Measurements from ENCODE around the gene BAAT.

Gene BAAT

DNA sequence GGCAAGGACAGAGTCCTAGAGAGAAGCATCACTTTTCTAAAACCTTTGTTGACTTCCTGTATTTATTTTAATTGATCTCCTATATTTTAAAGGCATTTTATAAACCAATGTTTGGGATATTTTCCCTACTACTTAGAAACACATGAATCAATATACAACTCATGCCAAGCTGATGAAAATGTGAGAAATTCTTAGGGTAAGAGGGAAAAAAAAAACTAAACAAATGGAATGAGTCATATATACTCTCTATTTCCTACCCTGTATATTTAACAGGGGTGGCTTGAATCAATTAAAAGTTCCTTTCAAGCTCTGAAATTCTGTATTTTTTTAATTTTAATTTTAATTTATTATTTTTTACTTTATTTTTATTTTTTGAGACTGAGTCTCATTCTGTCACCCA is 19.6 kb downstream of the BAAT start:
- no peak overlapping the region for H3K27ac ChIP-seq
- no peak for DNase-seq (ENCODE audit: low spot score)
- TF ChIP-seq, protein P1, sequence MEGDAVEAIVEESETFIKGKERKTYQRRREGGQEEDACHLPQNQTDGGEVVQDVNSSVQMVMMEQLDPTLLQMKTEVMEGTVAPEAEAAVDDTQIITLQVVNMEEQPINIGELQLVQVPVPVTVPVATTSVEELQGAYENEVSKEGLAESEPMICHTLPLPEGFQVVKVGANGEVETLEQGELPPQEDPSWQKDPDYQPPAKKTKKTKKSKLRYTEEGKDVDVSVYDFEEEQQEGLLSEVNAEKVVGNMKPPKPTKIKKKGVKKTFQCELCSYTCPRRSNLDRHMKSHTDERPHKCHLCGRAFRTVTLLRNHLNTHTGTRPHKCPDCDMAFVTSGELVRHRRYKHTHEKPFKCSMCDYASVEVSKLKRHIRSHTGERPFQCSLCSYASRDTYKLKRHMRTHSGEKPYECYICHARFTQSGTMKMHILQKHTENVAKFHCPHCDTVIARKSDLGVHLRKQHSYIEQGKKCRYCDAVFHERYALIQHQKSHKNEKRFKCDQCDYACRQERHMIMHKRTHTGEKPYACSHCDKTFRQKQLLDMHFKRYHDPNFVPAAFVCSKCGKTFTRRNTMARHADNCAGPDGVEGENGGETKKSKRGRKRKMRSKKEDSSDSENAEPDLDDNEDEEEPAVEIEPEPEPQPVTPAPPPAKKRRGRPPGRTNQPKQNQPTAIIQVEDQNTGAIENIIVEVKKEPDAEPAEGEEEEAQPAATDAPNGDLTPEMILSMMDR (IDR thresholded peaks at IDR 0.05): no peak
- no peak overlapping the region for H3K4me3 ChIP-seq

DNA sequence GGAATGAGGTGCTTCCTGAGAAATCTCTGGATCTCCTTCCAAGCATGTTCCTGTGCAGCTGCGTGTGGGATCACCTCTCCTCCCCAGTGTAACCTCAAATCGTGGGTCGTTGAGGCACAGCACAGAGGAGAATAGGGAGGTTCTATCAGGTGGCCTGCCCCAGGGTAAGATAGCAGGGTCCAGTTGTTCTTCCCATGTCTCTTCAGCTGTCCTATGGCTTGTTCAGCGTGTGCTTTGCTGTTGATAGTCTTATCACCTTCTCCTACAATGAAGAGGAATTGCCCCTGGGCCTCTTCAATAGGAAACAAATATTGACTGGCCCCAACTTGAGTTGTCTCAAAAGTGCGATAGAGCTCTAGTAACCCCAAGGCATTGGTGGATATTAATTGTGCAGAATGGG is 22.4 kb downstream of the BAAT start:
- TF ChIP-seq, protein P1 (IDR thresholded peaks at IDR 0.05): no peak
- DNase-seq (ENCODE audit: low spot score): no peak
- Histone ChIP-seq H3K4me3 (no peak overlapping the region), H3K27ac (no peak overlapping the region)

DNA sequence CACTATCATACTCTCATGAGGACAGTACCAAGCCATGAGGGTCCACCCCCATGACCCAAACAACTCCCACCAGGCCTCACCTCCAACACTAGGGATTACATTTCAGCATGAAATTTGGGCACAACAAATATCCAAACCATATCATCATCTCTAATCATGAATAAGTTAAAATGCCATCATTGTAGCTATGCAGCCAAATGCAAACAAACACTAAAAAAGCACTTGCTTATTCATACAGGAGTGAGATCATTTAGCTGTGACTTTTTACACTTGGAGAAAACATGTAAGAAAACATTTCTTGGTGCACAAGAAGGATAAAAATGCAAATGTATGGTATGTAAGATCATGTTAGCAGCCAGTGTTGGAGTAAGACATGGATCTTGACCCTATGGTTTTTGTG is 24.2 kb downstream of the BAAT start:
- no peak overlapping the region for H3K4me3 ChIP-seq
- TF ChIP-seq, protein P1 (IDR thresholded peaks at IDR 0.05): no peak
- H3K27ac ChIP-seq: no peak overlapping the region
- DNase-seq (ENCODE audit: low spot score): no peak

DNA sequence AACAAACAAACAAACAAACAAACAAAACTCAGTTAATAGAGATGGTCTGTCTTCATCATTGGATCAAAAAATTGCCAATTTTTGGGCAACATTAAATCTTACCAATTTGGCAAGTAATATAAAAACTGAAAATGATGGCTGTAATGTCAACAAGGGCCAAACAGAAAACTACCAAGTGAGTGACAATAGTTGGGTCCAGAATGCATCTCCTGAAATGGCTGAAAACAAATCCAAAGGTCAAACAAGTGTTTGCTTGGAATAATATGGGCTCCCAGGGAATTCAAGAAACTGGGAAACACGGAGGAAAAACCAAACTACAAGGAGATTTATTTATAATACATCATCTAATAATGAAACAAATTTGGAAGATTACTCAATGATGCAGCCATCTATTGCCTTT is 25.1 kb downstream of the BAAT start:
- H3K27ac ChIP-seq: no peak overlapping the region
- TF ChIP-seq, protein P1 (IDR thresholded peaks at IDR 0.05): no peak
- no peak for DNase-seq (ENCODE audit: low spot score)
- no peak overlapping the region for H3K4me3 ChIP-seq

DNA sequence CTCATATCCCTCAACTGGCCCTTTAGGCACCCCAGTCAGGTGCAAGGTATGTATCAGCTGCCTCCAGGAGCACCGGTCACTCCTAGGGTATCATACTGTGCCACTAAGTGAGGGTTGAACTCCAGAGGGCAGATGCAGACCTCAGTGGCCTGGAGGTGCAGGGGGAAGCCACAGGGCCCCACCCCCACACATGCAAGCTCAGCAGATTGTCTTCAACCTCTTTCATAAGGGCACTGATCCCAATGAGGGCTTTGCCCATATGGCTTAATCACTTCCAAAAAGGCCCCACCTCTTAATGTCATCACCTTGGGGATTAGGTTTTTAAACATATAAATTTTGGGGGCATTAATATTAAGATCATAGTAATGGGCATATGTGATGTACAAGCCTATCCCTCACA is 28.2 kb downstream of the BAAT start:
- H3K27ac ChIP-seq: no peak overlapping the region
- TF ChIP-seq, protein P1 (IDR thresholded peaks at IDR 0.05): no peak
- no peak for DNase-seq (ENCODE audit: low spot score)
- no peak overlapping the region for H3K4me3 ChIP-seq

DNA sequence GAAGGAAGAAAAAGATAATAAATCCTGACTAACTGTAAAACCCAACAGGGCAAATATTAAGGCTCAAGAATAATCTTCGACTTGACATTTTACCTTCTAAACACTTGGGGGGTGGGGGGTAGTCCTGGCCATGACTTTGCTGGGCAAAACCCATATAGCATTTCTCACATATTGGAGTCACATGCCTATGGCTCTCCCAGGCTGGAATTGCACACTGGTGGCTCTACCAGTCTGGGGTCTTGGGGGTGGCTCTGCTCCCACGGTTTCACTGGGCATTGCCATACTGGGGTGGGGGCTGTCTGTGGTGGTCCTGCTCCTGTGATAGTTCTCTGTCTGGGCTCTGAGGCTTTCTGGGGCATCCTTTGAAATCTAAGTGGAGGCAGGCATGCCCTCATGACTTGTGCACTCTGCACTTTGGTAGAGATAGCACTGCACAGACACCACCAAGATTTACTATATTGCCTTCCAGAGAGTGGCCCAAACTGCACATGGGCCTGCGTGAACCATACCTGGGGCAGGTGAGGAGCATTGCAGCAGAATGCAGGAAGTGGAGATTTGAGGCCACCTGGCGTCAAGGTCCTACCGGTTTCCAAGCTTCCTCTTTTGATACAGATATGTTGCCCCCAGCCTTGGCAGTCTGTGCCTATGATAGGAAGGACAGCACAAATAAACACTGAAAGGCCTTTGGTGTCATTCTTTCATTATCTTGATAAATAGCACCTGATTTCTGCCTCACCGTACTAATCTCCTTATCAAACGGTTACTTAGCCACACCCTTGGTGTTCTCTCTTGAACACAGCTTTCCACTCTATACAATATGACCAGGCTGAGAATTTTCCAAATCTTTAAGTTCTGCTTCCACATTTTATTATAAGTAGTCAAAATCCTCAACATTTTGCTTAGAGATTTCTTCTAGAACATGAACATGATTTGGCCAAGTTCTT is 29.8 kb downstream of the BAAT start:
- no peak for DNase-seq (ENCODE audit: low spot score)
- Histone ChIP-seq H3K4me3 (no peak overlapping the region), H3K27ac (no peak overlapping the region)
- TF ChIP-seq, protein P1 (IDR thresholded peaks at IDR 0.05): no peak
